GM12878 (cell line): ENCODE data around the gene SLC38A1. TPM values are rescaled to one million over a fixed set of nuclear protein-coding genes. Genes with fewer than 3 reads are reported as not detected.

ENCODE experiments used
- ASH2L ChIP-seq: fragments of 300-600, 200-600 bp; sonication (generic); IDR thresholded peaks from 2 replicates; pipeline ENCODE4 v1.6.1; 2017; ENCODE audit warnings: low read depth, mild to moderate bottlenecking, borderline replicate concordance
- BHLHE40 ChIP-seq, 2 experiments: fragments of 450-650 bp in 1 of 2; IDR thresholded peaks; 2 replicates each; pipeline ENCODE4 v1.6.1; 2011 to 2017; ENCODE audit warnings: low read depth in 2 of 2, borderline replicate concordance in 1 of 2, improper control_type of control experiment in 1 of 2, low read length in 1 of 2, mild to moderate bottlenecking in 1 of 2
- CBX5 ChIP-seq: sonication (generic); IDR thresholded peaks from 2 replicates; pipeline ENCODE4 v1.6.1; 2016; ENCODE audit warnings: low read depth, moderate library complexity, mild to moderate bottlenecking, inconsistent platforms
- CEBPB ChIP-seq, 2 experiments: fragments of 150-350 bp in 1 of 2; IDR thresholded peaks; 2 replicates each; pipeline ENCODE4 v1.6.1; 2012 to 2014; ENCODE audit warnings: low read depth in 2 of 2, low read length in 2 of 2, borderline replicate concordance in 1 of 2, inconsistent platforms in 1 of 2
- CHD2 ChIP-seq: IDR thresholded peaks from 2 replicates; pipeline ENCODE4 v1.6.1; 2011; ENCODE audit warnings: low read depth, low read length, improper control_type of control experiment, borderline replicate concordance
- FOS ChIP-seq: IDR thresholded peaks from 3 replicates; pipeline ENCODE4 v1.6.1; 2011; ENCODE audit warnings: borderline replicate concordance; ENCODE audit not compliant: insufficient read length; ENCODE audit errors: extremely low read depth
- IKZF2 ChIP-seq, 2 experiments: fragments of 450-650 bp; IDR thresholded peaks; 2 replicates each; pipeline ENCODE4 v1.6.1; 2017; ENCODE audit warnings: mild to moderate bottlenecking in 2 of 2, moderate library complexity in 2 of 2
- IRF4 ChIP-seq: IDR thresholded peaks from 2 replicates; pipeline ENCODE4 v1.6.1; 2011; ENCODE audit warnings: low read depth, low read length
- MEF2B ChIP-seq: fragments of 450-650 bp; IDR thresholded peaks from 2 replicates; pipeline ENCODE4 v1.6.1; 2018; ENCODE audit warnings: mild to moderate bottlenecking, moderate library complexity; ENCODE audit not compliant: partially characterized antibody, poor library complexity, severe bottlenecking
- MTA3 ChIP-seq: IDR thresholded peaks from 2 replicates; pipeline ENCODE4 v1.6.1; 2012; ENCODE audit warnings: low read length, inconsistent platforms, borderline replicate concordance
- NBN ChIP-seq: fragments of 450-650 bp; IDR thresholded peaks from 2 replicates; pipeline ENCODE4 v1.6.1; 2016
- NFIC ChIP-seq: IDR thresholded peaks from 2 replicates; pipeline ENCODE4 v1.6.1; 2012; ENCODE audit warnings: low read depth, mild to moderate bottlenecking, inconsistent platforms, low read length, moderate library complexity
- NR2F1 ChIP-seq: fragments of 450-650 bp; conservative IDR thresholded peaks from 2 replicates; pipeline ENCODE4 v1.6.1; 2017; ENCODE audit warnings: mild to moderate bottlenecking
- PML ChIP-seq: IDR thresholded peaks from 2 replicates; pipeline ENCODE4 v1.6.1; 2012; ENCODE audit warnings: low read length, inconsistent platforms
- RAD51 ChIP-seq: fragments of 450-650 bp; IDR thresholded peaks from 2 replicates; pipeline ENCODE4 v1.6.1; 2016; ENCODE audit warnings: moderate library complexity, mild to moderate bottlenecking, inconsistent platforms
- STAT1 ChIP-seq: fragments of 450-650 bp; conservative IDR thresholded peaks from 2 replicates; pipeline ENCODE4 v1.6.1; 2014; ENCODE audit warnings: antibody characterized with exemption, mild to moderate bottlenecking
- TARDBP ChIP-seq: IDR thresholded peaks from 2 replicates; pipeline ENCODE4 v1.6.1; 2016; ENCODE audit warnings: borderline replicate concordance
- polyA plus RNA-seq, 11 experiments: library from polyadenylated mRNA; depleted of rRNA in 4 of 11; unstranded in 6 of 11; stranded (reverse) in 5 of 11; fragments of >200 nt; fragmentation: Nextera tagmentation in 4 of 11; fragmentation: Illumina TruSeq in 1 of 11; extraction: Ambion mirVana in 4 of 11; extraction: Trizol in 1 of 11; gene quantifications; 1 replicate in 1 of 11; 2 replicates in 10 of 11; pipeline versions ENCODE4 v1.2.1 to v1.2.3, GENCODE V29; 2011 to 2016; ENCODE audit warnings: inconsistent platforms in 2 of 11, missing spikeins in 2 of 11, low read depth in 1 of 11
- total RNA-seq, 4 experiments: library from RNA; depleted of rRNA in 3 of 4; stranded (reverse); fragments of >200 nt in 3 of 4; fragmentation: Illumina TruSeq in 1 of 4; extraction: Trizol in 1 of 4; gene quantifications; 2 replicates each; pipeline versions ENCODE4 v1.2.1 to v1.2.3, GENCODE V29; 2013 to 2021
- TF ChIP-seq, protein P1 (sequence below): IDR thresholded peaks from 2 replicates; pipeline ENCODE4 v1.6.1; 2011; ENCODE audit warnings: mild to moderate bottlenecking, low read depth, low read length, moderate library complexity; ENCODE audit not compliant: insufficient replicate concordance
- TF ChIP-seq, protein P2 (sequence below): IDR thresholded peaks from 2 replicates; pipeline ENCODE4 v1.6.1; 2012; ENCODE audit warnings: low read depth, low read length, improper control_type of control experiment
- TF ChIP-seq, protein P3 (sequence below): fragments of 450-650 bp; formaldehyde crosslinking; IDR thresholded peaks from 2 replicates; pipeline ENCODE4 v1.5.0; 2022; ENCODE audit warnings: mild to moderate bottlenecking, missing genetic modification characterization
- TF ChIP-seq, protein P4 (sequence below), 3 experiments: IDR thresholded peaks in 2 of 3; conservative IDR thresholded peaks in 1 of 3; 2 replicates each; pipeline ENCODE4 v1.5.1; 2011; ENCODE audit warnings: low read depth in 3 of 3, low read length in 3 of 3, mild to moderate bottlenecking in 3 of 3, control low read depth in 2 of 3, moderate library complexity in 2 of 3, inconsistent platforms in 1 of 3, mixed read lengths in 1 of 3; ENCODE audit not compliant: control insufficient read depth in 2 of 3, insufficient read depth in 1 of 3; ENCODE audit errors: extremely low read depth in 1 of 3
- TF ChIP-seq, protein P5 (sequence below): IDR thresholded peaks from 2 replicates; pipeline ENCODE4 v1.6.1; 2011; ENCODE audit warnings: borderline replicate concordance, low read depth, mild to moderate bottlenecking, moderate library complexity, mixed read lengths, low read length; ENCODE audit not compliant: insufficient read depth; ENCODE audit errors: extremely low read length

Gene SLC38A1
- total and polyA plus RNA-seq, 10 of the 15 experiments (the other 5 are each of a cell fraction or from before 2014, with no cell fraction given), result 38.1 to 191 (median 144) TPM

DNA sequence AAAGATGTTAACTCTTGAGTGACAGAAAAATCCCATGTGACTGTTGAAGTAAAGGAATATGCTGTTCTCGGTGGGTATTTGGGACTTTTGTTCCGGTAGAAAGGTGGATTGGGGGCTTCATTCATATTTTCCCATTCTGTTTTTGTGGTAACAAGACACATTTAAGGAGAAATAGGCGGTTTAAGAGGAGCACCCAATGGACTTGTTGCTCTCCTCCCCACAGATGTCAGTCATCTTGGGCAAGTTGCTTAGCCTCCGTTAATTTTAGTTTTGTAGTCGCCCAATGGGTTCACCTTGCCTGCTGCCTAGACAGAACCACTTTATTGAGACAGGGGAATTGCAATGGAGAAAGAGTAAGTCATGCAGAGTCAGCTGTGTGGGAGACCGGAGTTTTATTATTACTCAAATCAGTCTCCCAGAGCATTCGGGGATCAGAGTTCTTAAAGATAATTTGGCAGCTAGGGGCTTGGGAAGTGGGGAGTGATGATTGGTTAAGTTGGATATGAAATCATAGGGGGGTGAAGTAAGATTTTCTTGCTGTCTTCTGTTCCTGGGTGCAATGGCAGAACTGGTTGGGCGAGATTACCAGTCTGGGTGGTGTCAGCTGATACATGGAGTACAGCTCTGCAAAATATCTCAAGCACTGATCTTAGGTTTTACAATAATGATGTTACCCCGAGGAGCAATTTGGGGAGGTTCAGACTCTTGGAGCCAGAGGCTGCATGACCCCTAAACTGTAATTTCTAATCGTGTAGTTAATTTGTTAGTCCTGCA, 50.3 kb downstream of the SLC38A1 start (continued):
- TF ChIP-seq BHLHE40 (IDR thresholded peaks at IDR 0.05; ENCODE audit: borderline replicate concordance in 1 of 2, low read depth in 2 of 2, low read length in 1 of 2) (no peak), CBX5 (0 out of 2 replicates have a peak, but pooled peaks have one; percentile 3), STAT1 (no peak), PML (0 out of 2 replicates have a peak, but pooled peaks have one; percentile 16), CEBPB (IDR thresholded peaks at IDR 0.05; ENCODE audit: borderline replicate concordance in 1 of 2, low read depth in 2 of 2, low read length in 2 of 2) (peak in 1 of 2 experiments; percentile 9; a peak in 1 of 4 replicates), NFIC (peak; percentile 11; the same call in 1 of the 2 replicates), CHD2 (no peak), NBN (peak; percentile 2; the same call in 1 of the 2 replicates), NR2F1 (no peak), FOS (no peak), ASH2L (no peak), MTA3 (0 out of 2 replicates have a peak, but pooled peaks have one; percentile 15), IKZF2 (IDR thresholded peaks at IDR 0.05) (peak; percentile 21 to 31), RAD51 (no peak), MEF2B (peak; percentile 7), TARDBP (no peak), IRF4 (0 out of 2 replicates have a peak, but pooled peaks have one; percentile 9)
- TF ChIP-seq, protein P1, sequence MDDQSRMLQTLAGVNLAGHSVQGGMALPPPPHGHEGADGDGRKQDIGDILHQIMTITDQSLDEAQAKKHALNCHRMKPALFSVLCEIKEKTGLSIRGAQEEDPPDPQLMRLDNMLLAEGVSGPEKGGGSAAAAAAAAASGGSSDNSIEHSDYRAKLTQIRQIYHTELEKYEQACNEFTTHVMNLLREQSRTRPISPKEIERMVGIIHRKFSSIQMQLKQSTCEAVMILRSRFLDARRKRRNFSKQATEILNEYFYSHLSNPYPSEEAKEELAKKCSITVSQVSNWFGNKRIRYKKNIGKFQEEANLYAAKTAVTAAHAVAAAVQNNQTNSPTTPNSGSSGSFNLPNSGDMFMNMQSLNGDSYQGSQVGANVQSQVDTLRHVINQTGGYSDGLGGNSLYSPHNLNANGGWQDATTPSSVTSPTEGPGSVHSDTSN, result peak; percentile 43
- TF ChIP-seq, protein P2, sequence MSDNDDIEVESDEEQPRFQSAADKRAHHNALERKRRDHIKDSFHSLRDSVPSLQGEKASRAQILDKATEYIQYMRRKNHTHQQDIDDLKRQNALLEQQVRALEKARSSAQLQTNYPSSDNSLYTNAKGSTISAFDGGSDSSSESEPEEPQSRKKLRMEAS, result no peak
- TF ChIP-seq, protein P3, sequence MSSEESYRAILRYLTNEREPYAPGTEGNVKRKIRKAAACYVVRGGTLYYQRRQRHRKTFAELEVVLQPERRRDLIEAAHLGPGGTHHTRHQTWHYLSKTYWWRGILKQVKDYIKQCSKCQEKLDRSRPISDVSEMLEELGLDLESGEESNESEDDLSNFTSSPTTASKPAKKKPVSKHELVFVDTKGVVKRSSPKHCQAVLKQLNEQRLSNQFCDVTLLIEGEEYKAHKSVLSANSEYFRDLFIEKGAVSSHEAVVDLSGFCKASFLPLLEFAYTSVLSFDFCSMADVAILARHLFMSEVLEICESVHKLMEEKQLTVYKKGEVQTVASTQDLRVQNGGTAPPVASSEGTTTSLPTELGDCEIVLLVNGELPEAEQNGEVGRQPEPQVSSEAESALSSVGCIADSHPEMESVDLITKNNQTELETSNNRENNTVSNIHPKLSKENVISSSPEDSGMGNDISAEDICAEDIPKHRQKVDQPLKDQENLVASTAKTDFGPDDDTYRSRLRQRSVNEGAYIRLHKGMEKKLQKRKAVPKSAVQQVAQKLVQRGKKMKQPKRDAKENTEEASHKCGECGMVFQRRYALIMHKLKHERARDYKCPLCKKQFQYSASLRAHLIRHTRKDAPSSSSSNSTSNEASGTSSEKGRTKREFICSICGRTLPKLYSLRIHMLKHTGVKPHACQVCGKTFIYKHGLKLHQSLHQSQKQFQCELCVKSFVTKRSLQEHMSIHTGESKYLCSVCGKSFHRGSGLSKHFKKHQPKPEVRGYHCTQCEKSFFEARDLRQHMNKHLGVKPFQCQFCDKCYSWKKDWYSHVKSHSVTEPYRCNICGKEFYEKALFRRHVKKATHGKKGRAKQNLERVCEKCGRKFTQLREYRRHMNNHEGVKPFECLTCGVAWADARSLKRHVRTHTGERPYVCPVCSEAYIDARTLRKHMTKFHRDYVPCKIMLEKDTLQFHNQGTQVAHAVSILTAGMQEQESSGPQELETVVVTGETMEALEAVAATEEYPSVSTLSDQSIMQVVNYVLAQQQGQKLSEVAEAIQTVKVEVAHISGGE (CRISPR knock-in tag), result no peak
- TF ChIP-seq, protein P4, sequence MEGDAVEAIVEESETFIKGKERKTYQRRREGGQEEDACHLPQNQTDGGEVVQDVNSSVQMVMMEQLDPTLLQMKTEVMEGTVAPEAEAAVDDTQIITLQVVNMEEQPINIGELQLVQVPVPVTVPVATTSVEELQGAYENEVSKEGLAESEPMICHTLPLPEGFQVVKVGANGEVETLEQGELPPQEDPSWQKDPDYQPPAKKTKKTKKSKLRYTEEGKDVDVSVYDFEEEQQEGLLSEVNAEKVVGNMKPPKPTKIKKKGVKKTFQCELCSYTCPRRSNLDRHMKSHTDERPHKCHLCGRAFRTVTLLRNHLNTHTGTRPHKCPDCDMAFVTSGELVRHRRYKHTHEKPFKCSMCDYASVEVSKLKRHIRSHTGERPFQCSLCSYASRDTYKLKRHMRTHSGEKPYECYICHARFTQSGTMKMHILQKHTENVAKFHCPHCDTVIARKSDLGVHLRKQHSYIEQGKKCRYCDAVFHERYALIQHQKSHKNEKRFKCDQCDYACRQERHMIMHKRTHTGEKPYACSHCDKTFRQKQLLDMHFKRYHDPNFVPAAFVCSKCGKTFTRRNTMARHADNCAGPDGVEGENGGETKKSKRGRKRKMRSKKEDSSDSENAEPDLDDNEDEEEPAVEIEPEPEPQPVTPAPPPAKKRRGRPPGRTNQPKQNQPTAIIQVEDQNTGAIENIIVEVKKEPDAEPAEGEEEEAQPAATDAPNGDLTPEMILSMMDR (IDR thresholded peaks at IDR 0.05 in 2 of 3, conservative IDR thresholded peaks at IDR 0.05 in 1 of 3; ENCODE audit: control insufficient read depth in 2 of 3, extremely low read depth in 1 of 3, insufficient read depth in 1 of 3, low read depth in 3 of 3, low read length in 3 of 3), result no peak
- TF ChIP-seq, protein P5, sequence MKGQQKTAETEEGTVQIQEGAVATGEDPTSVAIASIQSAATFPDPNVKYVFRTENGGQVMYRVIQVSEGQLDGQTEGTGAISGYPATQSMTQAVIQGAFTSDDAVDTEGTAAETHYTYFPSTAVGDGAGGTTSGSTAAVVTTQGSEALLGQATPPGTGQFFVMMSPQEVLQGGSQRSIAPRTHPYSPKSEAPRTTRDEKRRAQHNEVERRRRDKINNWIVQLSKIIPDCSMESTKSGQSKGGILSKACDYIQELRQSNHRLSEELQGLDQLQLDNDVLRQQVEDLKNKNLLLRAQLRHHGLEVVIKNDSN, result no peak
